Measurements from ENCODE around the gene TRIM54. TPM values are rescaled to one million over a fixed set of nuclear protein-coding genes. Genes with fewer than 3 reads are reported as not detected.
"Not testable (repeated sequence)": the region's sequence is repeated elsewhere in the genome, so short reads cannot be mapped to it uniquely, and the experiment has no call there.

TRIM54 gene
- total RNA-seq, 1 donor from 2014 or later = not detected

- not testable (repeated sequence) for H3K27ac ChIP-seq (ENCODE audit: low read depth, low read length); H3K4me1 ChIP-seq (ENCODE audit: insufficient read depth, low read length); H3K36me3 ChIP-seq (ENCODE audit: insufficient read depth, low read length); H3K4me3 ChIP-seq (ENCODE audit: insufficient read depth, low read depth, low read length); H3K27me3 Mint-ChIP-seq (ENCODE audit: low read depth, unreplicated experiment); H2AFZ ChIP-seq (ENCODE audit: low read depth, low read length); H3K4me2 ChIP-seq (ENCODE audit: low read length); H3K9me3 Mint-ChIP-seq (ENCODE audit: unreplicated experiment); DNase-seq (ENCODE audit: low read depth); FAIRE-seq; H3K9me3 ChIP-seq (ENCODE audit: insufficient read depth, low read depth, low read length); H3K36me3 Mint-ChIP-seq (ENCODE audit: low read depth, unreplicated experiment); H3K9ac ChIP-seq (ENCODE audit: low read length); H3K27me3 ChIP-seq (ENCODE audit: insufficient read depth, low read length)
- peaks cover 90% of the 10 kb centered on the region for H3K79me2 ChIP-seq (ENCODE audit: insufficient read depth, low read length)
- H3K4me1 Mint-ChIP-seq (ENCODE audit: low read depth, unreplicated experiment) = peaks cover 23% of the 10 kb centered on the region
- peak overlapping the region; percentile 54 for H3K4me3 Mint-ChIP-seq (ENCODE audit: unreplicated experiment)
- peaks cover 18% of the 10 kb centered on the region for H4K20me1 ChIP-seq (ENCODE audit: insufficient read depth, low read length)
- peak overlapping the region; percentile 75 for H3K27ac Mint-ChIP-seq (ENCODE audit: unreplicated experiment)
Measured at GRCh38 chr2:27353386-27353761, 71.1 kb downstream of the TRIM54 start.

DNA sequence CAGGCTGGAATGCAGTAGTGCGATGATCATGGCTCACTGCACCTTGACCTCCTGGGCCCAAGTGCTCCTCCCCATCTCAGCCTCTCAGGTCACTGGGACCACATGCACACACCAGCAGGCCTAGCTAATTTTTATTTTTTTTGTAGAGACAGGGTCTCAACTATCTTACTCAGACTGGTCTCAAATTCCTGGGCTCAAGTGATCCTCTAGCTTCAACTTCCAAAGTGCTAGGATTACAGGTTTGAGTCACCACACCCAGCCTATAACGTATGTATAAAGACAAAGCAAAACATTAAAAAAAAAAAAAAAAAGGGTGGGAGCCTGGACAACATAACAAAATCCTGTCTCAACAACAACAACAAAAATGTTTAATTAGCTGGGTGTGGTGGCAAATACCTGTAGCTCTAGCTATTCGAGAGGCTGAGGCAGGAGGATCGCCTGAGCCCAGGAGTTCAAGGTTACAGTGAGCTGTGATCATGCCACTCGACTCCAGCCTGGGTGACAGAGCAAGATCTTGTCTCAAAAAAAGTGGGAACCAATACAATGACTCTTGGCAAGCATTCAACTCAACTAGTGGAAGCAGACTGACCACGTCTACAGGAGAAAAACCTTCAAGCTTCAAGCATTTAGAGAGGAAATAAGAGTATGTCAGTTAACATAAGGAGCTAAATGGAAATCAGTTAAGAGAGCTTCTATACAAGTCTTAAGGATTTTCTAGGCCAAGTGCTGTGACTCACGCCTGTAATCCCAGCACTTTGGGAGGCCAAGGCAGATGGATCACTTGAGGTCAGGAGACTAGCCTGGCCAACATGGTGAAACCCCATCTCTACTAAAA lies 71.8 kb downstream of the TRIM54 start:
- peak overlapping the region; percentile 98 for H3K4me3 Mint-ChIP-seq (ENCODE audit: unreplicated experiment)

GRCh38 chr2:27354597-27354927 lies 72.3 kb downstream of the TRIM54 start:
- Histone ChIP-seq H3K9ac (ENCODE audit: low read length) (no peak overlapping the region), H3K79me2 (ENCODE audit: insufficient read depth, low read length) (peaks cover 86% of the 10 kb centered on the region), H3K36me3 (ENCODE audit: insufficient read depth, low read length) (no peaks in the 10 kb centered on the region), H4K20me1 (ENCODE audit: insufficient read depth, low read length) (peaks cover 16% of the 10 kb centered on the region), H3K4me3 (ENCODE audit: insufficient read depth, low read depth, low read length) (no peak overlapping the region), H3K9me3 (ENCODE audit: insufficient read depth, low read depth, low read length) (no peaks in the 10 kb centered on the region), H3K4me1 (ENCODE audit: insufficient read depth, low read length) (peaks cover 5% of the 10 kb centered on the region), H3K4me2 (ENCODE audit: low read length) (peak overlapping the region; percentile 19), H3K27ac (ENCODE audit: low read depth, low read length) (no peak overlapping the region), H3K27me3 (ENCODE audit: insufficient read depth, low read length) (no peaks in the 10 kb centered on the region), H2AFZ (ENCODE audit: low read depth, low read length) (no peak overlapping the region)
- H3K9me3 Mint-ChIP-seq (ENCODE audit: unreplicated experiment) = peaks cover 3% of the 10 kb centered on the region
- FAIRE-seq = no peak
- H3K4me1 Mint-ChIP-seq (ENCODE audit: low read depth, unreplicated experiment) = peaks cover 26% of the 10 kb centered on the region
- peak overlapping the region; percentile 94 for H3K27ac Mint-ChIP-seq (ENCODE audit: unreplicated experiment)
- peak overlapping the region; percentile 98 for H3K4me3 Mint-ChIP-seq (ENCODE audit: unreplicated experiment)
- TF ChIP-seq, protein P1, sequence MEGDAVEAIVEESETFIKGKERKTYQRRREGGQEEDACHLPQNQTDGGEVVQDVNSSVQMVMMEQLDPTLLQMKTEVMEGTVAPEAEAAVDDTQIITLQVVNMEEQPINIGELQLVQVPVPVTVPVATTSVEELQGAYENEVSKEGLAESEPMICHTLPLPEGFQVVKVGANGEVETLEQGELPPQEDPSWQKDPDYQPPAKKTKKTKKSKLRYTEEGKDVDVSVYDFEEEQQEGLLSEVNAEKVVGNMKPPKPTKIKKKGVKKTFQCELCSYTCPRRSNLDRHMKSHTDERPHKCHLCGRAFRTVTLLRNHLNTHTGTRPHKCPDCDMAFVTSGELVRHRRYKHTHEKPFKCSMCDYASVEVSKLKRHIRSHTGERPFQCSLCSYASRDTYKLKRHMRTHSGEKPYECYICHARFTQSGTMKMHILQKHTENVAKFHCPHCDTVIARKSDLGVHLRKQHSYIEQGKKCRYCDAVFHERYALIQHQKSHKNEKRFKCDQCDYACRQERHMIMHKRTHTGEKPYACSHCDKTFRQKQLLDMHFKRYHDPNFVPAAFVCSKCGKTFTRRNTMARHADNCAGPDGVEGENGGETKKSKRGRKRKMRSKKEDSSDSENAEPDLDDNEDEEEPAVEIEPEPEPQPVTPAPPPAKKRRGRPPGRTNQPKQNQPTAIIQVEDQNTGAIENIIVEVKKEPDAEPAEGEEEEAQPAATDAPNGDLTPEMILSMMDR (IDR thresholded peaks at IDR 0.05; ENCODE audit: insufficient read depth, low read depth, low read length) = no peak
- no peak for TF ChIP-seq EZH2 (IDR thresholded peaks at IDR 0.05; ENCODE audit: insufficient read depth, low read length)
- H3K27me3 Mint-ChIP-seq (ENCODE audit: low read depth, unreplicated experiment) = no peaks in the 10 kb centered on the region
- H3K36me3 Mint-ChIP-seq (ENCODE audit: low read depth, unreplicated experiment) = peaks cover 1% of the 10 kb centered on the region
- DNase-seq (ENCODE audit: low read depth) = no peak

More for the DNA sequence above, 71.8 kb downstream of the TRIM54 start:
- H3K9me3 ChIP-seq (ENCODE audit: insufficient read depth, low read depth, low read length) = no peaks in the 10 kb centered on the region
- H2AFZ ChIP-seq (ENCODE audit: low read depth, low read length) = no peak overlapping the region
- H3K36me3 Mint-ChIP-seq (ENCODE audit: low read depth, unreplicated experiment) = peaks cover 1% of the 10 kb centered on the region
- H3K4me1 ChIP-seq (ENCODE audit: insufficient read depth, low read length) = peaks cover 5% of the 10 kb centered on the region
- TF ChIP-seq EZH2 (IDR thresholded peaks at IDR 0.05; ENCODE audit: insufficient read depth, low read length) = no peak
- TF ChIP-seq, protein P1 (IDR thresholded peaks at IDR 0.05; ENCODE audit: insufficient read depth, low read depth, low read length) = no peak
- no peak for FAIRE-seq
- H3K9me3 Mint-ChIP-seq (ENCODE audit: unreplicated experiment) = peaks cover 3% of the 10 kb centered on the region
- H3K79me2 ChIP-seq (ENCODE audit: insufficient read depth, low read length) = peaks cover 89% of the 10 kb centered on the region
- DNase-seq (ENCODE audit: low read depth) = peak; percentile 15
- H3K4me1 Mint-ChIP-seq (ENCODE audit: low read depth, unreplicated experiment) = peaks cover 26% of the 10 kb centered on the region
- H3K27me3 ChIP-seq (ENCODE audit: insufficient read depth, low read length) = no peaks in the 10 kb centered on the region
- no peaks in the 10 kb centered on the region for H3K27me3 Mint-ChIP-seq (ENCODE audit: low read depth, unreplicated experiment)
- H3K4me3 ChIP-seq (ENCODE audit: insufficient read depth, low read depth, low read length) = no peak overlapping the region
- peak overlapping the region; percentile 94 for H3K27ac Mint-ChIP-seq (ENCODE audit: unreplicated experiment)
- peak overlapping the region; percentile 19 for H3K4me2 ChIP-seq (ENCODE audit: low read length)
- H3K9ac ChIP-seq (ENCODE audit: low read length) = no peak overlapping the region
- H3K36me3 ChIP-seq (ENCODE audit: insufficient read depth, low read length) = no peaks in the 10 kb centered on the region
- H4K20me1 ChIP-seq (ENCODE audit: insufficient read depth, low read length) = peaks cover 16% of the 10 kb centered on the region
- H3K27ac ChIP-seq (ENCODE audit: low read depth, low read length) = no peak overlapping the region

All from astrocyte (in vitro differentiated cells and primary cell).